Measurements from ENCODE around the gene CHST6. TPM values are rescaled to one million over a fixed set of nuclear protein-coding genes. Genes with fewer than 3 reads are reported as not detected.
A peak's percentile ranks its signal among the peaks of the same experiment; 100 is the strongest.

CHST6 gene
- total RNA-seq, 1 experiment from 2014 or later = 20.8 TPM

- Histone ChIP-seq H4K91ac (ENCODE audit: insufficient read length, low read depth, low read length) (no peak overlapping the region), H3K27ac (ENCODE audit: insufficient read length, low read depth, low read length) (no peak overlapping the region), H3K56ac (ENCODE audit: insufficient read length, low read depth, low read length) (no peak overlapping the region), H4K20me1 (ENCODE audit: control insufficient read depth, insufficient read depth, insufficient read length) (no peaks in the 10 kb centered on the region), H3K9ac (ENCODE audit: extremely low read depth, insufficient read length, low read length) (no peak overlapping the region), H2BK15ac (ENCODE audit: low read depth, low read length) (no peak overlapping the region), H2AFZ (ENCODE audit: low read length) (no peak overlapping the region), H3K4me1 (ENCODE audit: insufficient read depth, low read length) (no peaks in the 10 kb centered on the region), H3K23ac (ENCODE audit: insufficient read length, low read depth, low read length) (no peak overlapping the region), H3K27me3 (ENCODE audit: insufficient read depth, low read length) (no peaks in the 10 kb centered on the region), H3K4ac (ENCODE audit: low read depth, low read length) (no peak overlapping the region), H3K18ac (ENCODE audit: insufficient read length, low read depth, low read length) (no peak overlapping the region), H2BK120ac (ENCODE audit: low read depth, low read length, poor library complexity, severe bottlenecking) (no peak overlapping the region), H4K5ac (ENCODE audit: insufficient read length, low read depth, low read length) (no peak overlapping the region), H3K14ac (ENCODE audit: insufficient read depth, low read length) (no peak overlapping the region), H2AK5ac (ENCODE audit: insufficient read length, low read length) (no peak overlapping the region), H3K9me3 (ENCODE audit: control insufficient read depth, low read depth, low read length) (no peaks in the 10 kb centered on the region), H3K4me2 (ENCODE audit: insufficient read depth, insufficient read length, low read length) (no peak overlapping the region), H3K79me1 (ENCODE audit: insufficient read depth, low read depth, low read length, poor library complexity, severe bottlenecking) (no peaks in the 10 kb centered on the region), H2BK20ac (ENCODE audit: low read depth, low read length, poor library complexity, severe bottlenecking) (no peak overlapping the region), H2BK12ac (ENCODE audit: insufficient read length, low read depth, low read length) (no peak overlapping the region), H3T11ph (ENCODE audit: low read length) (no peak overlapping the region), H3K23me2 (ENCODE audit: insufficient read length, low read depth, low read length, poor library complexity, severe bottlenecking) (no peaks in the 10 kb centered on the region), H4K8ac (replicated peaks; ENCODE audit: insufficient read length, low read depth, low read length) (no peak overlapping the region), H3K79me2 (ENCODE audit: insufficient read depth, low read length) (no peaks in the 10 kb centered on the region), H2BK5ac (ENCODE audit: insufficient read length, low read length) (no peak overlapping the region)
- no peaks in the 10 kb centered on the region for H3K9me3 Mint-ChIP-seq
- H3K4me1 Mint-ChIP-seq = peaks cover 5 to 6% of the 10 kb centered on the region in 2 experiments; a peak in 3 of 4 replicates
- DNase-seq = no peak
- WGBS (ENCODE audit: extremely low coverage, insufficient read length, low lambda C conversion rate) = no CpG with 5 or more reads among the region's 80 CpGs
- H3K27ac Mint-ChIP-seq = peak overlapping the region in 1 of 3 experiments; percentile 1; a peak in 1 of 7 replicates
- no peaks in the 10 kb centered on the region; the same call in 1 of the 2 replicates for H3K27me3 Mint-ChIP-seq (ENCODE audit: low read depth)
- no peak overlapping the region for H3K4me3 Mint-ChIP-seq
- TF ChIP-seq CTCF (conservative IDR thresholded peaks at IDR 0.05) = no peak
- peaks cover 23 to 51% (median 49%) of the 10 kb centered on the region in 3 experiments for H3K36me3 Mint-ChIP-seq (ENCODE audit: insufficient read depth in 1 of 3, low read depth in 3 of 3)
Observed at GRCh38 chr16:75478480-75479345, 16.5 kb downstream of the CHST6 start.

Measured in H9 (cell line).